Loucy (cell line): Measurements from ENCODE around the gene FGFR2.

ENCODE experiments used
- EZH2phosphoT487 ChIP-seq: fragments of 200-600 bp; IDR thresholded peaks from 2 replicates; pipeline ENCODE4 v1.6.1; 2018; ENCODE audit warnings: antibody characterized with exemption, mild to moderate bottlenecking, moderate library complexity, borderline replicate concordance
- TF ChIP-seq, protein P1 (sequence below): fragments of 200-600 bp; sonication (generic); conservative IDR thresholded peaks from 2 replicates; pipeline ENCODE4 v1.5.1; 2014; ENCODE audit warnings: mild to moderate bottlenecking, antibody characterized with exemption, low read length

DNA sequence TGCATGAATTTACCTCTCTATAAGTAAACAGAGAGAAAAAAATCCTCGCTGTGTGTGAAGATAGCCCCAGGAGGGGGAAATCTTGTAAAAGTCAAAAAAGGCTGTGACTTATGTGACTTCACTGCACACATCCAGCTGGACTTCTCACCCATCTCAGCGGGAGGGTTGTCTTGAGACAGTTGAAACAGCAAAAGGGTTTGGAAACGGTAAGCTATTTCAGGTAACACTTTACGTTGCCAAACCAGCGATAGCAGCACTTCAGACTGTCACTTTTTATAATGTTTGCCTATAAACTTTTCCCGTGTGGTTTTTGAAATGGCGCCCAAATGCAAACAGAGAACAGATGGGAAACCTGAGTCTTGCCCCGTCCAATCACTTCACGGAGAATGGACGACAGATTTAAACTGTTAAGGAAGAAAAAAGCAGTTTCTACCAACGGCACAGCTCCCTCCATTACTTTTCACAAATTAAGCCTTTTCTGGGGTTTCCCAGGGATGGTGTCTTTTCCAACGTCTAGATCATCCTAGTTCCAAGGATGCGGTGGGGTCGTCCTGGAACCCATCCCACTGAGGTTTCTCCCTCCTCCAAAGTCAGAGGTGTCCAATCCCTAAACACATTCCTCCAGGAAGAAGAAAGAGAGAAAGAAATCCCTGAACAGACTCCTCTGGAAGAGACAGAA lies 25.2 kb downstream of the FGFR2 start:
- TF ChIP-seq, protein P1, sequence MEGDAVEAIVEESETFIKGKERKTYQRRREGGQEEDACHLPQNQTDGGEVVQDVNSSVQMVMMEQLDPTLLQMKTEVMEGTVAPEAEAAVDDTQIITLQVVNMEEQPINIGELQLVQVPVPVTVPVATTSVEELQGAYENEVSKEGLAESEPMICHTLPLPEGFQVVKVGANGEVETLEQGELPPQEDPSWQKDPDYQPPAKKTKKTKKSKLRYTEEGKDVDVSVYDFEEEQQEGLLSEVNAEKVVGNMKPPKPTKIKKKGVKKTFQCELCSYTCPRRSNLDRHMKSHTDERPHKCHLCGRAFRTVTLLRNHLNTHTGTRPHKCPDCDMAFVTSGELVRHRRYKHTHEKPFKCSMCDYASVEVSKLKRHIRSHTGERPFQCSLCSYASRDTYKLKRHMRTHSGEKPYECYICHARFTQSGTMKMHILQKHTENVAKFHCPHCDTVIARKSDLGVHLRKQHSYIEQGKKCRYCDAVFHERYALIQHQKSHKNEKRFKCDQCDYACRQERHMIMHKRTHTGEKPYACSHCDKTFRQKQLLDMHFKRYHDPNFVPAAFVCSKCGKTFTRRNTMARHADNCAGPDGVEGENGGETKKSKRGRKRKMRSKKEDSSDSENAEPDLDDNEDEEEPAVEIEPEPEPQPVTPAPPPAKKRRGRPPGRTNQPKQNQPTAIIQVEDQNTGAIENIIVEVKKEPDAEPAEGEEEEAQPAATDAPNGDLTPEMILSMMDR = no peak
- TF ChIP-seq EZH2phosphoT487 = no peak
